Adrenal gland (tissue), 5 donors: Measurements from ENCODE around the gene VPS50.

Source experiments
- CTCF ChIP-seq, 6 experiments: fragments of 450-650 bp in 4 of 6; fragments of 200-600 bp in 2 of 6; sonication (generic) in 1 of 6; IDR thresholded peaks; 1 replicate in 5 of 6; 2 replicates in 1 of 6; pipeline versions ENCODE4 v1.5.1 to v1.8.0; 2016 to 2021; ENCODE audit warnings: antibody characterized with exemption in 6 of 6, mild to moderate bottlenecking in 2 of 6, moderate library complexity in 1 of 6
- POLR2A ChIP-seq, 2 donors: fragments of 450-650 bp; IDR thresholded peaks; one replicate each; pipeline ENCODE4 v1.6.1; 2017; ENCODE audit warnings: antibody characterized with exemption in 2 of 2, mild to moderate bottlenecking in 2 of 2, moderate library complexity in 1 of 2
- donor health status: DM: no; HTN: no; CAD: no.

- TF ChIP-seq CTCF (IDR thresholded peaks at IDR 0.05) (no peak), POLR2A (IDR thresholded peaks at IDR 0.05) (no peak)
Measured at GRCh38 chr7:93203496-93203895, 28.7 kb upstream of the VPS50 start.
